Stimulated activated CD8-positive, alpha-beta memory T cell treated with anti-CD3 and anti-CD28 coated beads, Interleukin-7, amount 100 ng/mL, for 48 hours (primary cell): ENCODE results near the gene RAE1.
"Not testable (repeated sequence)": the region's sequence is repeated elsewhere in the genome, so short reads cannot be mapped to it uniquely, and the experiment has no call there.

Experiments
- DNase-seq, 2 donors: peaks; one replicate each; pipeline ENCODE4 v3.0.0-alpha.2; 2020; ENCODE audit warnings: low read depth in 1 of 2; ENCODE audit errors: extremely low read depth in 1 of 2

Gene RAE1

GRCh38 chr20:57411406-57412283, 60.6 kb downstream of the RAE1 start:
- DNase-seq, result no peak

GRCh38 chr20:57412347-57413029, 61.4 kb downstream of the RAE1 start:
- no peak for DNase-seq

GRCh38 chr20:57413986-57414385, 62.9 kb downstream of the RAE1 start:
- DNase-seq, result no peak

GRCh38 chr20:57414867-57415592, 64.0 kb downstream of the RAE1 start:
- DNase-seq, result no peak

GRCh38 chr20:57415771-57416170, 64.7 kb downstream of the RAE1 start:
- no peak for DNase-seq

DNA sequence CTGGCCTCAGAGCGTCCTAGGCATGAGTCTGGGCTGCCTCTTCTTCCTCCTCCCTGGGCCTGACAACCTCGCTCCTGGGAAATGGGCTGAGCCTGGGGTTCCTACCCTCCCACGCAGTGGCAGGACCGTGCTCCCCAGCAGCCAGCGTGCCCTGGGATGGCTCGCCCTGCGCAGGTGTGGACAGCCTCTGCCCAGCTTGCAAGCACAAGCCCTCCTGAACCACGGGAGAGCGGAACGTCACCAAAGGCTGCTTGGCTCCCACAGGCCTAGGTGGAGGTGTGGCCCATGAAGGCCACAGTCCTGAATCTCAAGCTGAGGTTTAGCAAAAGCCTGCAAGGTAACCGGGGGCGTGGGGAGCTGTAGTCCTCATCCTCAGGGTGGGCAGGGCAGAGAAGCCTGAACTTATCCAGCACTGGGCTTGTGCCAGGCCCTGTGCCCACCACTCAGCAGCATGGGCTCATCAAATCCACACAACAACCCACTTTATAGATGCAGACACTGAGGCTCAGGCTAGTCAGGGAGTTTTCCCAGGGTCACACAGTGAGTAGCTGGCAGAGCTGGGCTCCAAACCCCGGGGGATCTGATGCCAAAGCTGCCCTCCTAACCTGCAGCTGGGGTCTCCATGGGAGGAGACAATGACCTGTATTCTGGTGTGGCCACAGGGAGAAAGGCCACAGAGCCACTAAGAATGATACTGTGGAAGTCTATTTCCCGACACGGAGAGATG, 65.4 kb downstream of the RAE1 start:
- no peak for DNase-seq

DNA sequence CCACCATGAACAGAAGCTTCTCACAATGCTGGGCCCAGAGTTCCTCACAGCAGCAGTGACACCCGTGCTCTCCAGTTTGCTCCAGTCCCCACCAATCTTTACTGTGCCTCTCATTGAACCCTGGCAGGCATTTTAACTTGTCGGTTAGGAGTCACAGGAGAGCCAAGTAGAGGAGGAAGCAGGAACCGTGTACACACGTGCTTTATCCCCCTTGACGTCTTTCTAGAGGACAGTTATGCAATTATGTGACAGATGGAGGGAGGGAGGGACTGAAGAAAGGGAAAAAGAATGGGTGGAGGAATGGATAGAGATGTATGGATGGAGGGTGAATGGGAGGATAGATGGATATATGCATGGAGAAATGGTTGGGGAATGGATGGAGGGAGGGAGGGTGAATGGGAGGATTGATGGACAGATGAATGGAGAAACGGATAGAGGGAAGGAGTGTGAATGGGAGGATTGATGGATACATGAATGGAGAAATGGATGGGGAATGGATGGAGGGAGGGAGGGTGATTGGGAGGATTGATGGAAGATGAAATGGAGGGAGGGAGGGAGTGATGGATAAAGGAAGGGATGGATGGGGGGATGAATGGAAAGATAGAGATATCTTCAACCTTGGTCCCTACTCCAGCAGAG, 66.1 kb downstream of the RAE1 start:
- no peak for DNase-seq

GRCh38 chr20:57417830-57418780, 67.0 kb downstream of the RAE1 start:
- DNase-seq, result no peak

DNA sequence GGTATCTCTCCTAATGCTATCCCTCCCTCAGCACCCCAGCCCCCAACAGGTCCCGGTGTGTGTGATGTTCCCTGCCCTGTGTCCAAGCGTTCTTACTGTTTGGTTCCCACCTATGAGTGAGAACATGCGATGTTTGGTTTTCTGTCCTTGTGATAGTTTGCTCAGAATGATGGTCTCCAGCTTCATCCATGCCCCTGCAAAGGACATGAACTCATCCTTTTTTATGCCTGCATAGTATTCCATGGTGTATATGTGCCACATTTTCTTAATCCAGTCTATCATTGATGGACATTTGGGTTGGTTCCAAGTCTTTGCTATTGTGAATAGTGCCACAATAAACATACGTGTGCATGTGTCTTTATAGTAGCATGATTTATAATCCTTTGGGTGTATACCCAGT, 68.4 kb downstream of the RAE1 start:
- not testable (repeated sequence) for DNase-seq

- no peak for DNase-seq
Observed at GRCh38 chr20:57420571-57421252, 69.7 kb downstream of the RAE1 start.

DNA sequence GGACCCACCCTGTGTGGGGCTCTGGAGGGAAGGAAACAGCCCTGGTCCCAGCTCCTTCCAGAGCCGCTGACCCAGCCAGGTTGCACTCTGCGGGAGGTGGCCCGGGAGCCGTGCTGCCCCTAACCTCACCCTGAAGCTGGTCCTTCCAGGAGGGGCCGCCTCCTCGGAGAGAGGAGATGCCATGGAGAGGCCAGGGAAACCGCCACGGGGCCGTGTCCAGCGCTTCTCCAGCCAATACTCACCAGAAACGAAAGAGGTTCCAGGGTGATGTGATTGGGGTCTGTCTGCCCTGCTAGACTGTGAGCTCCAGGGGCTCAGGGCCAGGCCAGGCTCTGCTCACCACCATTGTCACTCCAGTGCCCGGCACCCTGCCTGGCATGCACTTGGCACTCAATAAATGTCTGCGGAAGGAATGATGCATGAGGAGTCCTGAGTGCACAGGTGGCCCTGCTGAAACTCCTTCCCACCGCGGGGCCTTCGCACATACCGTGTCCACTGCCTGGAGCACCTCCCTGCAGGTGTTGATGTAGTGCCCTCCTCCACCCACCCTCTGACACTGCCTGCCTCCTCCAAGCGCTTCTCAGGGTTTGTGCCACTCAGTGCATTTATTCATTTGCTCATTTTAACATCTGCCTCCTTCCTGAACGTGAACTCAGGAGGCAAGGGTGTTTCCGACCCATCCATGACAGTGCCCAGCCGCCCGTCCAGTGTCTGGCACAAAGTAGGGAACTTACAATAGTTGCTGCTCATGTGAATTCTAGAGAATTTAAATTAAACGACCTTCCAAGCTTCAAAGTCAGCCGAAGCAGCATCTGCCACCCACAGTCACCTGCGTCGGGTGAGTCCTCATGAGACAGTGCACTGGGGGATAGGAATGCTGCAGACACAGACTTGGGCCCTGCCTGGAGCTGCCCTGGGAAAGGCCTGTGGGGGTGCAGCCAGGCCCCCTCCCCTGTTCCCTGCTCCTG, 70.5 kb downstream of the RAE1 start:
- no peak for DNase-seq

DNA sequence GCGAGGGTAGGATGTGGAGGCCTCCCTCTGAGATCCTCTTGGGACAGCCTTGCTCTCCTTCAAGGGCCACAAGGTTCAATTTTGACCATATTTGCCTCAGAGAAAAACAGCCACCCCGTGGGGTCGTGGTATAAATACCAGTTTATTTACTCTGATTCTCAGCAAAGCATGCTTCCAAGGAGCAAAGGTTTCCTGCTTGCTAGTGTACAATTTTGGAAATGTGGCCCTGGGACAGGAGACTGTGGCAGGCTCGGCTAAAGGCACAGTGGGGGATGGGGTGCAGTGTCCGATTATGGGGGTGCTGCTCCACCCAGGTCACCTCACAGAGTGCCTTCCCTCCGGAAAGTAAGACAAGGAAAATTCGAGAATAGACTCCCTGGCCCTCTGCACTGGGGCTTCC, 71.2 kb downstream of the RAE1 start:
- DNase-seq, result no peak

DNA sequence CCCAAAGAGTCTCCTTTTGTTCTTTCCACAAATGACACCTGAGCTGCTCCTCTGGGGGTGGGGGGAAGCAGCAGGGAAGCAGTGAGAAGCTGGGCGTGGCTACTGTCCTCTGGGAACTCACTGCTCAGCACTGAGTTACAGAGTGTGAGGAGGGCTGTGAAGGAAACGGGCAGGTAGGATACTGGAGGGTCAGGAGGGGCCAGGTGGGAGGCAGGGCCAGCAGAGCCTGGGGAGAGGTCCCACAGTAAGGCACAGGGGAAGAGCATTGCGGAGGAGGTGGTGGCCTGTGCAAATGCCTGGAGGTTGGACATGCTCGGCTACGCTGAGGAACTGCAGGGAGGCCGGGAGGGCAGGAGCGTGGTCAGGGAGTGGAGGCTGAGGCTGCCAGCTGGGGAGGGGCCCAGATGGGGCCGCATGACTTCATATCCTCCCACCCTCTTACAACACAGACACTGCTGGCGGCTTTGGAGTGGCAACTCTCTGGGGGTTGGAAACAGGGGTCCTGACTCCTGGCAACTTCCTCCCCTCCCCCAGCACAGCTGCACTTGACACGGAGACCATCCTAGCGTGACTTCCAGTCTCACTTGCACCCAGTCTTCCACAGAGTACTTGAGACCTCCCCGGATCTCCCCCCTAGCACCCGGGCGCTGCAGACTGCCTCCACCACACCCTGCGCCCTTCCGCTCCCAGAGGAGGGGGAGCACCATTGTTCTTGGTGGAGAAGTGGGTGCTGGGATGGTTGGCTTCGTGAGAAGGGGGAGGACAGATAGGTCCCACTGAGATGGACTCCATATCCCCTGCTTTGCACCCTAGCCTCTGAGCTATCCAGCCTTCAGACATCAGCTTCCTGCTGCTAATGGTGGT, 74.3 kb downstream of the RAE1 start:
- no peak for DNase-seq

DNA sequence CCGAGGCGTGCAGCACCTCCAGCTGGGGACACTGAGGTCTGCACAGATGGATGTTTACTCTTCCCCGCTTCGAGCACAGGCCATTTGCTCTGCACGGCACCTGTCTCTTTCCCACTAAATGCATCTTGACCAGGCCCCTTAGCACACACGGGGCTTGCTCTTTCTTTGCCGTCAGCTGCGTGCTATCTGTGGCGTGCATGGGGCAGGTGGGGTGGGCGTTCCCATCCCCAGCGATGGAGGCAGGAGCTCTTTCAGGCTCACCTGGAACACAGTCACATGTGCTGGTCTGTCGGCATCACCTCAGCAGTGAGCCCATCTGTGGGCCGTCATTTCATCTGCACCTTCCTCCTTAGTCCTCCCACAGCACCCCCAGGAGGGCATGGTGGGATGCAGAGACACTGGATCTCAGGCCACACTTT, 75.2 kb downstream of the RAE1 start:
- DNase-seq, result no peak

DNA sequence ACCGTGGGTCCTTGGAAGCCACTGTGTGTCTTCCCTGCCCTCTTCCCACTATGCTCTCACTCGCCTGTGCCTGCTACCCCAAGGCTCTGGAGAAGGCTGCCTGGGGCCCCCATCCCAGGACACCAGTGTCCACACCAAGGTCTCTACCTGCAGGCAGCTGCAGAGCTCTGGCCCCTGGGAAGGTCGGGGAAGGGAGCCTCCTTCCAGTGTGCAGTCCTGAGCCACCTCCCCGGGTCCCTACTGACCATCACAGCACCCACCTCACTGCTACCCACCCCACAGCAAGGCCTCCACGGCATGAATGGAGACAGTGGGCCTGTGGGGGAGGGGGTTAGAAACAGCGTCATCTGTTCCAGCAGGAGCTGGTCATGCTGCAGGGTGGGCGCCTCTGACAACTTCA, 75.8 kb downstream of the RAE1 start:
- no peak for DNase-seq

- DNase-seq, result no peak
Observed at GRCh38 chr20:57428324-57429158, 77.5 kb downstream of the RAE1 start.
